Testis (tissue), 3 donors: ENCODE measurements around the gene SHB. TPM values are rescaled to one million over a fixed set of nuclear protein-coding genes. Genes with fewer than 3 reads are reported as not detected.

Source experiments
- DNase-seq: peaks from one replicate; pipeline ENCODE4 v3.0.0-alpha.2; 2019
- H3K27ac ChIP-seq, 2 donors: fragments of 200-600 bp; sonication (generic); one replicate each; pipeline ENCODE4 v1.5.1; 2019
- H3K27me3 ChIP-seq: fragments of 200-600 bp; sonication (generic); one replicate; pipeline ENCODE4 v1.5.1; 2019
- H3K36me3 ChIP-seq: fragments of 200-600 bp; sonication (generic); one replicate; pipeline ENCODE4 v1.5.1; 2017; ENCODE audit warnings: low read depth; ENCODE audit errors: missing control alignments
- H3K4me1 ChIP-seq: fragments of 200-600 bp; sonication (generic); one replicate; pipeline ENCODE4 v1.5.1; 2019
- H3K4me3 ChIP-seq, 2 donors: fragments of 200-600 bp; sonication (generic); one replicate each; pipeline ENCODE4 v1.5.1; 2017 to 2019
- H3K9me3 ChIP-seq: fragments of 200-600 bp; sonication (generic); one replicate; pipeline ENCODE4 v1.5.1; 2017
- POLR2A ChIP-seq: fragments of 450-650 bp; IDR thresholded peaks from one replicate; pipeline ENCODE4 v1.6.1; 2017; ENCODE audit warnings: antibody characterized with exemption, mild to moderate bottlenecking, moderate library complexity
- WGBS, 2 donors: methylation state at CpG; one replicate each; pipeline ENCODE4 v1.1.5; 2018; 5-methylcytosine and 5-hydroxymethylcytosine counted together
- intact Hi-C: fragments of 100-400 bp; cut with DNase I; formaldehyde crosslinking; loops from one replicate; pipeline ENCODE4 v1.15.1; 2023; ENCODE audit warnings: low total_unique reads
- polyA plus RNA-seq: library from polyadenylated mRNA; stranded (reverse); fragments of 350-450 nt; fragmentation: Illumina TruSeq; extraction: RNeasy Lipid Tissue Mini Kit (QIAGEN cat#74804); gene quantifications from one replicate; pipeline ENCODE4 v1.2.3, GENCODE V29; 2014; ENCODE audit warnings: low read depth, low replicate concordance; ENCODE audit not compliant: insufficient read depth
- total RNA-seq, 2 donors: library from RNA; depleted of rRNA; stranded (reverse); fragments of >200 nt; gene quantifications; one replicate each; pipeline ENCODE4 v1.2.3, GENCODE V29; 2016
- TF ChIP-seq, protein P1 (sequence below), 3 experiments: fragments of 450-650 bp in 2 of 3; fragments of 200-600 bp in 1 of 3; sonication (generic) in 1 of 3; IDR thresholded peaks; one replicate each; pipeline ENCODE4 v1.5.1; 2016 to 2019; ENCODE audit warnings: antibody characterized with exemption in 3 of 3, mild to moderate bottlenecking in 2 of 3, moderate library complexity in 1 of 3

Gene SHB
- total and polyA plus RNA-seq, 3 donors from 2014 or later: 8.6 to 22.3 (median 21.2) TPM

DNA sequence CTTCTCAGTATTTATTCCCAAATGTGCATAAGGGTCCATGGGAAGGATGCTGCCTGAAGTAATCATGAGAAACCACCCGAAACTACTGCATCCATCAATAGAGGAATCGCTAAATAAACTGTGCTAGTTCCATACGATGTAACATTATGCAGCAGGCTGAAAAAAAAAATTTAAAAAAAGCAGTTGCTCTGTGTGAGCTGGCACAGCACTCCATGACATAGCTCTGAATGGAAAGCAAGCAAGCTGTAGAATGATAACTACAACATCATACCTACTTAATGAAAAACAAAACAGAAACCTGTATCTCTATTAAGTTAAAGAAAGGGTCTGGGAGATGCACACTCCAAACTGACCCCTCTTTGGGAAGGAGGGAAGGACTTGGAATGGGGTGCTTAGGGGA, 49.3 kb downstream of the SHB start:
- Histone ChIP-seq H3K4me1 (no peaks in the 10 kb centered on the region), H3K4me3 (no peak overlapping the region), H3K27ac (no peak overlapping the region), H3K27me3 (no peaks in the 10 kb centered on the region), H3K36me3 (no peaks in the 10 kb centered on the region), H3K9me3 (no peaks in the 10 kb centered on the region)
- intact Hi-C loops: no loop called here
- no peak for DNase-seq
- TF ChIP-seq, protein P1, sequence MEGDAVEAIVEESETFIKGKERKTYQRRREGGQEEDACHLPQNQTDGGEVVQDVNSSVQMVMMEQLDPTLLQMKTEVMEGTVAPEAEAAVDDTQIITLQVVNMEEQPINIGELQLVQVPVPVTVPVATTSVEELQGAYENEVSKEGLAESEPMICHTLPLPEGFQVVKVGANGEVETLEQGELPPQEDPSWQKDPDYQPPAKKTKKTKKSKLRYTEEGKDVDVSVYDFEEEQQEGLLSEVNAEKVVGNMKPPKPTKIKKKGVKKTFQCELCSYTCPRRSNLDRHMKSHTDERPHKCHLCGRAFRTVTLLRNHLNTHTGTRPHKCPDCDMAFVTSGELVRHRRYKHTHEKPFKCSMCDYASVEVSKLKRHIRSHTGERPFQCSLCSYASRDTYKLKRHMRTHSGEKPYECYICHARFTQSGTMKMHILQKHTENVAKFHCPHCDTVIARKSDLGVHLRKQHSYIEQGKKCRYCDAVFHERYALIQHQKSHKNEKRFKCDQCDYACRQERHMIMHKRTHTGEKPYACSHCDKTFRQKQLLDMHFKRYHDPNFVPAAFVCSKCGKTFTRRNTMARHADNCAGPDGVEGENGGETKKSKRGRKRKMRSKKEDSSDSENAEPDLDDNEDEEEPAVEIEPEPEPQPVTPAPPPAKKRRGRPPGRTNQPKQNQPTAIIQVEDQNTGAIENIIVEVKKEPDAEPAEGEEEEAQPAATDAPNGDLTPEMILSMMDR (IDR thresholded peaks at IDR 0.05): no peak
- no peak for TF ChIP-seq POLR2A
- 85 to 90% methylated on average over 3 of the region's 3 CpGs for WGBS, 2 donors

DNA sequence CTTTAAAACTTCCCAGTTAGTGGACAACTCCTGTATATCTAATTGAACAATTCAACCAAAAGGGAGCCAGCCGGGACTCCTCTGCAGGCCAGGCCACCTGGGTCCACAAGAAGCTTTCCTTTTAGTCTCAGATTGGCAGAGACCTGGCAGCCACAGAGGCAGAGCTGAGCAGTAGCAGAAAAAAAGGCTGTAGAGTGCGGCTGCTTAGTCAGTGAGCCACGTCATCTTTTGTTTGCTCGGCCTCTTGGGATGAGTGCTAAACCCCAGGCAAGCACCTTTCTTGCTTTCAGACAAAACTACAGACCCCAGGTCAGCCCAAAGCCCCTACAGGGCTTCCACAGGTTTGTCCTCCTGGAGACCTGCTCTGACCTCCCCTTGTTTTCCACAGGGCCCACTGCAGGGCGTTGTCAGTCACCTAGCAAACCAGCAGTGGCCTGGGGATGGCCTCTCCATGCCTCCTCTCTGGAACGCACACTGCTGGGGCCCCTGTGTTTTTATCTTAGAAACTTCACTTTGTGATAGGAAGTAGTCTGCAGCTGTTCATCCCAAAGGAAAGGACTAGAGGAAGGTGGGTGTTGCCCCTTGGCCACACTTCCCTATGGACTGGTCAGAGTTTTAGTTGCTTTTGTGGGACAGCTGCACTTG, 49.9 kb downstream of the SHB start:
- Histone ChIP-seq H3K36me3 (no peaks in the 10 kb centered on the region), H3K9me3 (no peaks in the 10 kb centered on the region), H3K27ac (no peak overlapping the region), H3K4me3 (no peak overlapping the region), H3K4me1 (no peaks in the 10 kb centered on the region), H3K27me3 (no peaks in the 10 kb centered on the region)
- no peak for DNase-seq
- TF ChIP-seq, protein P1 (IDR thresholded peaks at IDR 0.05): no peak
- TF ChIP-seq POLR2A: no peak
- 74 to 86% methylated on average over 6 of the region's 6 CpGs for WGBS, 2 donors
- intact Hi-C loops: no loop called here

DNA sequence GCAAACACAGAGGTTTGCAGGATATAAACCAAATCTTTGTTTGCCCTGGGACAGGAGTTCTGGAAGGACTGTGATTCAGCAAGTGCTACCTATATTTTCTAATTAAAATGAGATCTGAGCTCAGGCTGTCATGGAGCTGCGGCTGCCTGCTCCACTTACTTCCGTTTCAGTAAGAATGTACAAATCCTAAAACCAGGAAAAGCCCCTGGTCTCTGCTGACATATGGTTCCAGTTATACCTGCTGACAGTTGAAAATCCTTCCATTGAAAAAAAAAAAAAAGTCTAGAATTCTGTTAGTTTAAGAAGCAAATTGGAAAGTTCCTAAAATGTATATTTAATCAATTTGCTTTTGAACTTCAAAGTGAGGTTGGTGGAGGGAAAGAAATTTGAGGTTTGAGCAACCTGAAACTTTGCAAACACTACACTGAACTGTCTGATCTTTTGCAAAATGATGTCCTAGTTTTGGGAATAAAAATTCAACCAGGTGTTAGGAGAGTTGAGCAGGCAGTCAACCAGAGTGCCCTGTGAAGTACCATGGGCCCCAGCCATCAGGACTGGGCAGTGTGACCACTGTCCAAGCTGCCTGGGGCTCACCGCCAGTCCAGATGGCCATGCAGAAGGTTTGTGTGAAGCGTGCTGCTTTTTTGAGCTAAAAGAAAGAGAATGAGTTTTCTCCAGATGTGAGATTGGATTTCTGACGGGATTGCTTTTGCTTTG, 50.6 kb downstream of the SHB start:
- DNase-seq: no peak
- no peaks in the 10 kb centered on the region for H3K27me3 ChIP-seq
- no peak for TF ChIP-seq POLR2A
- TF ChIP-seq, protein P1 (IDR thresholded peaks at IDR 0.05): no peak
- H3K4me1 ChIP-seq: no peaks in the 10 kb centered on the region
- H3K27ac ChIP-seq: no peak overlapping the region
- intact Hi-C loops: no loop called here
- H3K4me3 ChIP-seq: no peak overlapping the region
- no peaks in the 10 kb centered on the region for H3K9me3 ChIP-seq
- H3K36me3 ChIP-seq: no peaks in the 10 kb centered on the region
- WGBS, 2 donors: 83 to 96% methylated on average over 5 of the region's 5 CpGs

DNA sequence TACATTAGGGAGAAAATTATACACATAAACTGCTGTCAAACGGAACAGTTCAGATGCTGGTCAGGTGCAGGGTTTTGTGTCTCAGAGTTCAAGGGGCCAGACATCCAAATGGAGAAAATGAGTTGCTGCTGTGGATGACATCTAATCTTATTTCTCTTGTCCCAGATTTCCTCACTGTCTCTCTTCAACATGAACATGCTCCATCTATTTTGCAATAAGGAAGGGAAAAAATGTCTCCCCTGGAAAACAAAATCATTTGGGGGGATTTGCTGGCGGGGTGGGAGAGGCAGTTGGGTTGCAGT, 51.2 kb downstream of the SHB start:
- intact Hi-C loops: no loop called here
- 90 to 95% methylated on average over 2 of the region's 2 CpGs for WGBS, 2 donors
- Histone ChIP-seq H3K4me1 (no peaks in the 10 kb centered on the region), H3K36me3 (no peaks in the 10 kb centered on the region), H3K9me3 (no peaks in the 10 kb centered on the region), H3K27ac (no peak overlapping the region), H3K27me3 (no peaks in the 10 kb centered on the region), H3K4me3 (no peak overlapping the region)
- no peak for DNase-seq
- TF ChIP-seq POLR2A: no peak
- TF ChIP-seq, protein P1 (IDR thresholded peaks at IDR 0.05): no peak
